CD4-positive, alpha-beta T cell treated with Interleukin-21 for 1 hour (primary cell): ENCODE results near the gene IL2RG.

Experiments
- DNase-seq: peaks from one replicate; pipeline ENCODE4 v3.0.0-alpha.2; 2020

IL2RG gene

DNA sequence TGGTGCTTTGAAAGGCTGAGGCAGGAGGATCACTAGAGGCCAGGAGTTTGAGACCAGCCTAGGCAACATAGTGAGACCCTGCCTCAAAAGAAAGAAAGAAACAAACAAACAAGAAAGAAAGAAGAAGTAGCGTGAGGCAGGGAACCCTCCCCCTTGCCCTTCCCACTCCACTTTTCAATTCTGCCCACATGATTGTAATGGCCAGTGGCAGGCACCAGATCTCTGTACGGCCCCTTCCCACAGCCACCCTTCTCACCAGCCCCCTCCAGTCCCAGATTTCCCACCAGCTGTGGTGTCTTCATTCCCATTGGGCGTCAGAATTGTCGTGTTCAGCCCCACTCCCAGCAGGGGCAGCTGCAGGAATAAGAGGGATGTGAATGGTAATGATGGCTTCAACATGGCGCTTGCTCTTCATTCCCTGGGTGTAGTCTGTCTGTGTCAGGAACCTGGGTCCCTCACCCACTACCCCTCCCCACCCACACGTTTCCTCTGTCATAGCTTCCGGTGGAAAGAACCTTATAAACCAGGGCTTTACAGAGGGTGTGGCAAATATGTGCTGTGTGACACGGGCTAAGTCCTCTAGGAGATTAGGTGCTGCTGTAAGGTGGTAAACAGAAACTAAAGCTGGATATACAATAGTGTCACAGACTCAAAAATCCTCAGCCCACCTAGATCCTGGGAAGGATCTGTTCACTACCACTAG, at the start of gene IL2RG:
TSS of gene IL2RG (minus strand) at position 437 of the 703 bp plus-strand sequence. CDS start at position 399, 38 bp downstream.
- DNase-seq, result peak; percentile 93

DNA sequence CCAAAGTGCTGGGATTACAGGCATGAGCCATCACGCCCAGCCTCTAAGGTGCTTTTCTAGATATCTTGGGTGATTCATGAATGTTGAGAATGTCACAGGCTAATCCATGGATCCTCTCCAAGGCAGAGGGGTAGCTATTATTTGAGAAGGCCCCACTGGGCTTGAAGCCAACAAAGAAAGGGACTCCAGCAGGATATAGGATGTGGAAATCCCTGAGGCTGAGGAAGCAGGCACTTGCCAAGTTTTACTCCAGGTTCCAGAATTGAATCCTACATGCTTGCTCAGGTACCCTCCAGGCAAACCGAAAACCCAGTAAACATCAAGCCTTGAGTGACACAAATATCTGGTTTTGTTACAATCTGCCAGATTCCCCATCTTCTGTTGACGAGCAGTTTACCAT, 49.1 kb upstream of the IL2RG start:
- DNase-seq, result no peak

DNA sequence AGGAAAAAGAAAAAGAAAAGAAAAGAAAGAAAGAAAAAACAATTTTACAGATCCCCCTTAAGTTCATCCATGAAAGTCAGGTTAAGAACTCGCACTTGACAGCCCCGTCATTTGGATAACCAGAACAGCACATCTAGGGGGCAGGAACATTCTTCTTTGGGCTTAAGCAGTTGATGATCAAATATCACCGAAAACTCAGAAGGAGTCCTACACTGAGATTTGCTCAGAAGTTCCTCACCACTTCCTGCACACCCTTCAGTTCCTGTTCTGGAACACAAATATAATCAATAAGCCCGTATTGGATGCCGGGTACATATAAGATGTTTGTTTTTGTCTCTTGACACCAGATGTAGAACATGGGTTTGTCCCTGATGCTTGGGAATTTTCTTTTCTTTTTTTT, 48.0 kb upstream of the IL2RG start:
- DNase-seq, result no peak

DNA sequence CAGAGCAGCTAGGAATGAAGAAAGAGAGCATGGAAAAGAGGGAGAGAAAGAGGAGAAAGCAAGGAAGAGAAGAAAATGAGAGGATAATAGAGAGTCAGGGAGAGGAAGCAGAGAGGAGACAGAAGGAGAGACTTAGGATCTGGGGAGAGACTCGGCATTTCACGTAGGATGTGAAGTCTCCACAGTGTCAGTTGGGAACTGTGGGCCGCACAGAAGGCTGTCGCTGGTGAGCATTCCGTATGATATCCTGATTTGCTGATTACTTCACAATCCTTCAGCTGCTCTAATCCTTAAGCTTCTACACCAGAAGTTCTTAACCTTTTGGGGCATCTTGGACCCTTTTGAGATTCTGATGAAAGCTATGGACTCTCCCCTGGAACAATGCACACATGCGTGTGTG, 47.2 kb upstream of the IL2RG start:
- DNase-seq, result no peak

DNA sequence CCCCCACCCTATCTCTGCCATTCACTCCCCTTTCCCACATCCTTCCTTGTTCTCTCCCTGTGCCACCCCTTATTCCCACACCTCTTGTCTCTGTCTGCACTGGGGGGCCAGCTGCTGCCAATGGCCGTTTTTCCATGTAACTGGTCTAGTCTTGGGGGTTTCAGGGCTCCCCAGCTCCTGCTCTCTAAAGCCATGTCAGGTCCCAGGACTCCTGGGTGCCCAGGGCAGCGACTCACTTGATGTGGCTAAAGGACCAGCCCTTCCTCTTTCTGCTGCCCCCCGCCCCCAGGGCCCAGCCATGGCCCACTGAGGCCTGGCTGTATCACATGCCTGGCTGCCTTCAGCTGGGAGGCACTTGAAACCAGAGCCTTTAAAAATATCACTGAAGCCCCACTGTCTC, 43.3 kb upstream of the IL2RG start:
- DNase-seq, result no peak

DNA sequence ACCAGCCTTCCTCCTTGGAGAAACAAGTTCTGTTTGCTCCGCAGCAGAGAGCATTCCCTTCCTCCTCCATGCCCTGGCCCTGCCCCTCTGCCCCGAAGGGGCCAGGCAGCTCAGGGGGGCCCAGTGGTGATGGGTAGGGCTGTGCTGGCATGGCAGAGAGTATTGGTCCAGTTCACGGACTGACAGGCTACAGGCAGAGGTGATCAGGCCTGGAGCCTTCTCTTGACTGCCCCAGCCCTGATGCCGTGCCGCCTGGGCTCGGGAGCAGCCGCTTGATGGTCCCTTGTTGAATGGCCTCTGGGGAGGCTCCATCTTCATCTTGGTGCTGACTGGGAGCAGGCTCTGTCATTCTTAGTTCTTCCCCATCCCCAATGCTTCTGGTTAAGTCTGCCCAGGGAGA, 42.8 kb upstream of the IL2RG start:
- no peak for DNase-seq

DNA sequence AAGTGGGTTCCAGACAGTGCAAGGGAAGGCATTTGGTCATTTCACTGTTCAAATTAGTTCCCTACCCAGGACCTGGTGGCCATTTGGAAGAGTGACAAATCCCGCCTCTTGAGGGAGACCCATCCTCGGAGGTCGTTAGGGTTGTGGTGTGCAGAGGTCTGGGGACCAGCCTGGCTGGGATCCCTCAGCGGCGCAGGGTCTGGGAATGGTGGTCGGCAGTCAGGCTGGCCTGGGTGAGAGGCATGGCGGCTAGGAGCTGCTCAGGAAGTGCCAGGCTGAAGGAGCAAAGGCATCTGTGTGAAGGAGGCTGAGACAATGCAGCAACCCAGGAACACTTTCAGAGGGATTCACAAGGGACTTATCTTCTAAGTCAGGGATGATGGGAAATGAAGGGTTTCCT, 40.0 kb upstream of the IL2RG start:
- DNase-seq, result no peak

DNA sequence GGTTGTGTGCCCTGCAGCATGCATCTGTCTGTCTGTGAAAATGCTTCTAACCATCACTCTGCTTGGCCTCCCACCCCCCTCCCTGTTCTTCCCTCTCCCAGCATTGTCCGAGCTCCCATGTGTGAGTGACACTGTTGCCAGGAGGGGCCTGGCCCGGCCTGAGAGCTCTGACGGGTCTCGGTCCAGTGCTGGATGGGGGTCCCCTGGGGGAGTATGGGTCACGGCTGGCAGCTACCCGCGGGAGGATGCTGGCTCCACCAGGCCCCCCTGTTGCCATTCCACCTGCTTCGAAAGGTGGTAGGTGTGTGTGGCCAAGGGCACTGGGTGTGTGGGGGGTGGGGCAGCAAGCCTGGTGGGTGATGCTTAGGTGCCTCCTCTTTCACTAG, 36.9 kb upstream of the IL2RG start:
- DNase-seq, result no peak

DNA sequence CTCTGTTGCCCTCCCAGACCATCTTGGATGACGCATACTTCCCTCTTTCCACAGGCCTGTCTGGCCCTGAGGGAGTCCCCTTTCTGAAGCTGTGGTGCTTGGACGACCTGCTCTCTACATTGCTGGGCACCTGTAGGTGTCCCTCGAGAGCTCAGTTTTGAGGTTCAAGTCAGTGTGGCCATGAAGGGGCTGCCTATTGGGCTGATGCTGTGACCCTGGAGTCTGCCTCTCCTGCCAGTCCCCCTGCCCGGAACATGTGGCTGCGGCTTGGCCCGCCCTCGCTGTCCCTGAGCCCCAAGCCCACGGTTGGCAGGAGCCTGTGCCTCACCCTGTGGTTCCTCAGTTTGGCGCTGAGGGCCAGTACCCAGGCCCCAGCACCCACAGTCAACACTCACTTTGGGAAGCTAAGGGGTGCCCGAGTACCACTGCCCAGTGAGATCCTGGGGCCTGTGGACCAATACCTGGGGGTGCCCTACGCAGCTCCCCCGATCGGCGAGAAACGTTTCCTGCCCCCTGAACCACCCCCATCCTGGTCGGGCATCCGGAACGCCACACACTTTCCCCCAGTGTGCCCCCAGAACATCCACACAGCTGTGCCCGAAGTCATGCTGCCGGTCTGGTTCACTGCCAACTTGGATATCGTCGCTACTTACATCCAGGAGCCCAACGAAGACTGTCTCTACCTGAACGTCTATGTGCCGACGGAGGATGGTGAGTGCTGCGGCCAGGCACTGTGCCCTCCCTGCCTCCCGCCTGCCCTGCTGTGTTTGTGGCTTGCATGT, 36.3 kb upstream of the IL2RG start:
- no peak for DNase-seq

DNA sequence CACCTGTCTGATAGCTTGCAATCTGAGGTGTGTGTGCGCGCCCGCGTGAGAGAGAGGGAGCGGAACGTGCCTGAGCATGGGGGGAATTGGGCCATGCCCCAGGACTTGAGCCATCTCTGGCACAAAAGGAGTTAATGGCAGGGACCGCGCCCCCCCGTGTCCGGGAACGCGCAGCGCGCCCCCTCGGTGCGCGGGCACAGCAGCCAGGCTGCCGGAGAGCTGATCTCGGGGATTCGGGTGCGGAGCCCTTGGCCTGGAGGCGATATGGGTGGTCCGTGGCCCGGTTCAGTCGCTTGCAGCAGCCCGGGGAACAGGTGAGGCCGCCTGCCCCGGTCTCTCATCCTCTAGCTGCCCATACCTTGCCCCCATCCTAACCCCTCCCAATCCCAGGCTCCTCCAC, 33.3 kb upstream of the IL2RG start, which contains the start of gene NLGN3:
TSS of gene NLGN3 (plus strand) at position 191 of the 400 bp plus-strand sequence. CDS start 2,909 bp downstream, outside the sequence.
- DNase-seq, result no peak

DNA sequence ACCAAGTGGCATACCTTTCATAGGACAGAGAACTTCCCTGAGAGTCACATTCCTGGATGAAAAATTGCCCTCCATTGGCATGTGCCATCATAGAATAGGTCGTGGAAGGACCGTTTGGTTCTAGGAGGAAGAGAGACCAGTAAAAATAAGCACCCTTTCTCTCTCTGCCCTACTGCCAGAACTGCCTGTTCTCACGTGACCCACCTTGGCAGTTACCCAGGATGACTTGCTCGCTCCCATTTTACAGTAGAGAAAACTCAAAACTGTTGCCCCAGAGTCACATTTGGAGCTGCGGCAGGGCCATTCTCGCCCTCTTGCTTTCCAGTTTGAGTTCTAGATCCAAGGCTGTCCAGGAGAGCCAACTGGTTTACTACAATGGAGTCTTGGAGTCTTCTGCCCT, 32.1 kb upstream of the IL2RG start:
- DNase-seq, result no peak

DNA sequence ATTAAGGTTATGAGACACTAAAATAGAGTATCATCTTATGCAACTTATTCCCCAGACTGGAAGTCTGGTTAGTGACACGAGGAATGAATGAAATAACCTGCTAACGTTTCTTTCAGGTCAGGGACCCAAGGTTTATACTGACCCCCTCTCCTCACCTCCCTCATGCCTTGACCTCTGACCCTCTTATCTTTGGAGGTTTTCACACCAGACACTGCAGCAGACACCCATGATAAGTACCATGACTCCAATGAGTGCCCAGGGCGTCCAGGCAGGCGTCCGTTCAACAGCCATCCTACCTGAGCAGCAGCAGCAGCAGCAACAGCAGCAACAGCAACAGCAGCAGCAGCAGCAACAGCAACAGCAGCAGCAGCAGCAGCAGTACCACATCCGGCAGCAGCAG, 29.1 kb upstream of the IL2RG start:
- no peak for DNase-seq

DNA sequence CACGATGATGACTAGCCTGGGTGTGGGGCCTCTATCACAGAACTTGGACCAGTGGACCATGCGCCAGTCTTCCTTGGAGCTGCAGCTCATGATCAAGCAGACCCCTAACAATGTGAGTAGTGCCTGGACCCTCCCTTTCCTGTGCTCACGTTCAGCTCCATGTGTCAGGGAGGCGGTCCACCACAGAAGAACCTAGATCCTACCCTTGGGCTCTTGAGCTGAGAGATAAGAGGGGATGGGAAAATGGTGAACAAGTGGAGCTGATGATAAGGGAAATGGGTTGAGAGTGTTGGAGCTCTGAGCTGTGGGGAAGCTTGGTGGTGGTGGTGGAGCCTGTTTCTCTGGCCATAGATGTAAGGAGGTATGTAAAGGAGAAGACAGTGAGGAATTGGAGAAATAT, 20.1 kb upstream of the IL2RG start:
- DNase-seq, result no peak

DNA sequence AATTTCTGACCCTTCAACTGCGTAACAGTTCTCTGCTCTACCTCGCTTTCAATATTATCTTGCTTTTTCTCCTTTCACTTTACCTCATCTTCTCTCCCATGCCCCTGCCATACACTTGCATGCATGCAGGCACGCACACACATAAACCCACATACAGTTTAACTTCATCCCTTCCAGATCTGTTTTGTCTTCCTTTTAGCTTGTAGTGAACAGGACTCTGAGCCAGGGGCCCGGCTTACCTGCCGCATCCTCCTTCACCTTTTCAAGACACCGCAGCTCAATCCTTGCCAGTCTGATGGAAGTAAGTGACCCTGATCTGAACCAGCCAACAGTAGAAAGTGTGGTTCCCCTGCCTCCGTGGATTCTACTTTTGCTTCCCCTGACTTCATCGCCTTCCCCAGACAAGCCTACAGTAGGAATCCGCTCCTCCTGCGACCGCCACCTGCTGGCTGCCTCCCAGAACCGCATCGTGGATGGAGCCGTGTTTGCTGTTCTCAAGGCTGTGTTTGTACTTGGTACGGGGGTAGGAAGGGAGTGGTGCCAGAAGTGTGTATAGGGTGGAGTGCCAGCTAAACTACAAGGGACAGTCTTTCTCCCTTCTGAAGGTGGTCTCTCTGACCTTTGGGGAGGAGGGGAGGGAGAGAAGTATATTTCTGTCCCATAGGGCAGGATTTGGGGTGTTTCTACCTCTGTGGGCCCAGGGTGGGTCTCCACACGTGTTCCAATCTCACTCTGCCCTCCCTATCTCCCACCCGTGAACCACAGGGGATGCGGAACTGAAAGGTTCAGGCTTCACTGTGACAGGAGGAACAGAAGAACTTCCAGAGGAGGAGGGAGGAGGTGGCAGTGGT, 17.8 kb upstream of the IL2RG start:
- peak; percentile 82 for DNase-seq

DNA sequence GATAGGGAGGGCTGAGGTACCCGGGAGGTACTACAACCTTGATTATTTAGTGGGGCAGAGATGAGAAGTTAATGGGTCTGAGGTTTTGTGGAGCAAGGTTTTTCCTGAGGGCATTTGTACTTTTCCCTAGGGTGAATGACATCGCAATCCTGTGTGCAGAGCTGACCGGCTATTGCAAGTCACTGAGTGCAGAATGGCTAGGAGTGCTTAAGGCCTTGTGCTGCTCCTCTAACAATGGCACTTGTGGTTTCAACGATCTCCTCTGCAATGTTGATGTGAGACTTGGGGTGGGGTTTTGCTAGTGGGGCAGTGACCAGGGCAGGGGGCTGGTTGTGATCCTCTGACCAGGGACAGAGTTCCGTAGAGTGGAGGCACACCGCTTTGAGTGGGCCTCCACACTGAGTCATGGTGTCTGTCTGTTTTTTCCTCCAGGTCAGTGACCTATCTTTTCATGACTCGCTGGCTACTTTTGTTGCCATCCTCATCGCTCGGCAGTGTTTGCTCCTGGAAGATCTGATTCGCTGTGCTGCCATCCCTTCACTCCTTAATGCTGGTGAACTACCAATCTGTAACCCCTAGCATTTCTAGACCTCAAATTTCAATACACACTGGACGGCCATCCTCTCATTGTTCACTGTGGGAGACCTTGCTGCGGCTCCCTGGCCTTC, 16.9 kb upstream of the IL2RG start:
- no peak for DNase-seq

DNA sequence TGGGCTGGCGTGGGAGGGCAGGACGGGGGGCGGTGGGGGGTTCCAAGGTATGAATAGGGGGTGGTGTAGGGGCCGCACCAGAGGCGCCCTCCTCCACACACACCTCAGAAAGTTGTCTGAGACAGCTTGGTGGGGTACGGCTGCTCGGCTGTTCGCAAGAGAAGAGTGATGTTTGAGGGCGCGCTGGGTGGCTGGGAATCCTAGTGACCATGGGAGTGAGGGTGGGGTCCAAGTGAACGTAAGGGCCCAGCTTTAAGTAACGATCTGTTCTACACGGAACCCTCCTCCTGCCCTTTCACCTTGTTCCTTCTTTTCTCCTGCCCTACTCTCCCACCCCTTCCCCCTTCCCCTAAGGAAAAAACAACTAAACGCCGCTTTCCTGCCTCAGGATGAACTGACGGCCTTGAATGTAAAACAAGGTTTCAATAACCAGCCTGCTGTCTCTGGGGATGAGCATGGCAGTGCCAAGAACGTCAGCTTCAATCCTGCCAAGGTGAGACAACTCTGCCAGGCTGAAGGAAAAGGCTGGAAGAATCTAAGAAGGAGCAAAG, 7.7 kb upstream of the IL2RG start:
- no peak for DNase-seq

DNA sequence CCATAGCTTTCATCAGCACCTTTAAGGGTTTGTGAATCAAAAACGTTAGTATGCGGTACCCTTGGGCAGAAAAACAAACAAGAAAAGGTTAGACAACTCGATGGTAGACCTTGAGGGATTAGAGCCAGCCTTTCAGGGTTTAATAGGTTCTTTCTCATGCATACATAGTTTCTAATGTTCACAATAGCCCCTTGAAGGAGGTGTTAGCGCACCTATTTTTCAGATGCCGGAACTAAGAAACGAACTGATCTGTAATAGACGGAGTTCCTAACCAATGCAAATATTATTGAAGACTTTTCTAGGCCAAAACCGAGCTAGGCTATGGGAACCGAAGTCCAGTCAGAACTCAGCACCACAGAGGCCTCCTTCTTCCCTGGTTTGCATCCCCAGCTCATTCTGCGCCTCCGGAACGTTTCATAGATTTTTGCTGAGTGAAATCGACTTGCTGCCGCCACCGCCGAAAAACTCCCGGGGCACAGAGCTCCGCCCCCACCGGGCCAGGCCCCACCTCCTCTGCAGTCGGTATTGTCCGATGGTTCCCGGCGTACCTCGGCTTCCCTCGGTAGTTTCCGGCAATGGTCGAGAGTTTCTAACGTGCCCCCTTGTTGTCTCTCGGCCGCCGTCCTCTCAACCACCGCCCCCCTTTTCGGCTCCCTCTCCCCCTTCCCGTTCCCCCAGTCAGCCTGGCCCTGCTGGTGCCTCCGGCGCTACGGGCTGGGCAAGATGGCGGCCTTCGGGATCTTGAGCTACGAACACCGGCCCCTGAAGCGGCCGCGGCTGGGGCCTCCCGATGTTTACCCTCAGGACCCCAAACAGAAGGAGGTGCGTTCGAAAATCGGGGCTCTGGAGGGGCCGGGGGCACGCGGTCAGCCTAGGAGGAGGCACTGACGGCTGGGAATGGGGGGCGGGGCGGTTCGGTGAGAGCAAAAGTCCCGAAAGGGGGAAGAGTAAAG, 6.9 kb upstream of the IL2RG start, which contains the start of gene MED12:
TSS of gene MED12 (plus strand) at position 565 of the 953 bp plus-strand sequence. CDS start at position 724, 159 bp downstream.
- DNase-seq, result peak; percentile 86

DNA sequence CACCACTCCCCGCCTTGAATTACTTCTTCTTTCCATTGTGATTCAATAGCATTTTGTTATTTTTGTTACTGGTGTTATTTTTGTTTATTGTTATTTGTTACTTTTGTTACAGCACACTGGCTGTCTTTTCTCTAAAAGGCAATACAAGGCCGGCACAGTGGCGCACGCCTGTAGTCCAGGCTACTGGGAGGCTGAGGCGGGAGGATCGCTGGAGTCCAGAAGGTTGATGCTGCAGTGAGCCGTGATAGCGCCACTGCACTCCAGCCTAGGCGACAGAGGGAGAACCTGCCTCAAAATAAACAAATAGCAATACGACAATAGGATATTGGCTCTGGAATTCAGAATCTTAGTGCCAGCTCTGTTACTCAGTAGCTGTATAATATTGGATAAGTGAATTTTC, 6.0 kb upstream of the IL2RG start:
- DNase-seq, result no peak

DNA sequence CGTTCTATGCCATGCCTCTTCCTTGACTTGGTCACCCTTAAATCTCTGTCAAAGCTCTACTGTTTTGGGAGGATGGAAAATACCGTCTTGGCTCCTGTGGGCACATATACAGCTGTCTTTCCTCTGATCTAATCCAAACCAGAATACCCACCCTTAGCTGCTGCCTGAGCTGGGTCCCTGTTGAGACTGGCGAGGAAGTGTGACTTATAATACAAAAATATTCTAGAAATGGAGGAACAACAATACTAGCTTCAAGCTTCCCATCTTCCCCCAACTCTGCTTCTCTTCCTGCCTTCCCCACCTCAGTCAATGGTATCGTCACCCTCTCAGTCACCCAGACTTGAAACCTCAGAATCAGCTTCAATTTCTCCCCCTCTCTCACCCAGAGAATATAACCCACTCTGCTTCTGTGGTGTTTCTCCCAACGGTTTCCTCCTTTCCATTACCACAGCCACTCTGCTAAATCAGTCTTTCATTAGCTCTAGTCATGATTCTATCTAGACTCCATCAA, 599 bp upstream of the IL2RG start:
- DNase-seq, result peak; percentile 67

DNA sequence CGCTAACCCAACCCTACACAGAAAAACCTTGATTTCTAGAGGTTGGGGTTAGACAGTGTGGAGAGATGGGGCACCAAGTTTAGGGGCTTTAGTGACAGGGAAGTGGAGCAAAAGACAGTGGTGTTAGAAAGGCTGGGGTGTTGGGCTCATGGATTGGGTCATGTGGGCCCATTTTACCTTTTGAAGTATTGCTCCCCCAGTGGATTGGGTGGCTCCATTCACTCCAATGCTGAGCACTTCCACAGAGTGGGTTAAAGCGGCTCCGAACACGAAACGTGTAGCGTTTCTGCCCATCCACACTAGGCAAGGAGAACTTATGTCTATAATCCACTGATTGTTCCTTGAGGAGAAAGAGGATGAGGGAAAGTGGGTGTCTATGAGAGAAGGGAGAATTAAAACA, 2.3 kb downstream of the IL2RG start:
- peak; percentile 42 for DNase-seq

DNA sequence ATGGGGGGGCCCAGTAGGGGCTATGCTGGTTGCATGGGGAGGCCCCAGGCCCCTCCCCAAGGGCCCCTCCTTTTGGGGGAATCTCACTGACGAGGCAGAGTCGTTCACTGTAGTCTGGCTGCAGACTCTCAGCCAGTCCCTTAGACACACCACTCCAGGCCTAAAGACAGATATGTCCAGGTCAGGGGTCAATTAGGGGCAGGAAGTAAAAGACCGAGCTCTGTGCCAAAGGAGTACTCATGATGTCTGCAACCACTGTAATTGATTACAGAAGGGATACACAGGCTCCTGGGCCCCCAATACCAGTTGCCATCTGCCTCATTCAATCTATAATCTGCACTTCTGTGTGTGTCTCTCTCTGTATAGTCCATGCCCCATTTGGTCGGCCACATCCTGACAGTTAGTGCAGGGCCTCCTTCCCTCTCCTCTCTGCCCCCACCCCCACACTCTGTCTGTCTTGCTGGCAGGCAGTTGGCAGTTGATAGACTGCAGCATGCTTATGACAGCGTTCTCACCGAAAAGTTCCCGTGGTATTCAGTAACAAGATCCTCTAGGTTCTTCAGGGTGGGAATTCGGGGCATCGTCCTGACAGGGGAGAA, 3.5 kb downstream of the IL2RG start:
- DNase-seq, result peak; percentile 56
